ENCODE results near the gene FBRSL1.
"Not testable (repeated sequence)": the region's sequence is repeated elsewhere in the genome, so short reads cannot be mapped to it uniquely, and the experiment has no call there.

FBRSL1 gene

DNA sequence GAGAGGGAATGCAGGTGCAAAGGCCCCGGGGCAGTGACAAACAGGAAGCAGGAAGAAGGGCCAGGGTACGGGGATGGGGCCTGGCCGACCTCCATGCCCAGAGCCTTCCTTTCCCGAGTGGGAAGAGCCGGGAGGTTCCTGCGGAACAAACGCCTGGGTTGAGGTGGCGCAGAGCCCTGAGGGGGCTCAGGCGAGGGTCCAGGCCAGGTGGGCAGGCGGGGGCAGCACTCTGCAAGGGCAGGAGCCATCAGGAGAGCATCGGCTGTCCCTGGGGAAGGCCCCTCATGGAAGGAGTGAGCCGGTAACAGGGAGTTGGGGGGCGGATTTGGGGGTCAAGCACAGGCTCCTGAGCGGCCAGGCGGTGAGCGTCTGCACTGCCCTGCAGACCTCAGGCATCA, 18.1 kb upstream of the FBRSL1 start:
- DNase-seq = no peak

DNA sequence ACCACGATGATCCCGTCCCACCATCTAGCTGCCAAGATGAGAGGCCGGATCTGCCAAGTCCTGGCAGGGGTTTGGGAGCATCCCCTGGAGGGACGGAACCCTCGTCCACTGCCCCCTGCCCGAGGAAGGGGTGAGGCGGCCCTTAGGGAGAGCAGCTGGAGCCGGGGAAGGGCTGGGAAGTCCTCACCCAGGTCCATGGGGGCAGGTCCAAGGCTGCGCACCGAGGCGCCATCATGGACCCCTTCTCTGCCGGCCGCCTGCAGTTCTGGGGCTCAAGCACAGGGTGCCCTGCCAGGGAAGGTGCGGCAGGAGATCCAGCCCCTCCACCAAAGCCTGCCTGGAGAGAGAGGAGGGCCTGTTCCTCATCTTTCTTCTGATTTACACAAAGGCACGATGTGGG, 17.6 kb upstream of the FBRSL1 start:
- no peak for DNase-seq

DNA sequence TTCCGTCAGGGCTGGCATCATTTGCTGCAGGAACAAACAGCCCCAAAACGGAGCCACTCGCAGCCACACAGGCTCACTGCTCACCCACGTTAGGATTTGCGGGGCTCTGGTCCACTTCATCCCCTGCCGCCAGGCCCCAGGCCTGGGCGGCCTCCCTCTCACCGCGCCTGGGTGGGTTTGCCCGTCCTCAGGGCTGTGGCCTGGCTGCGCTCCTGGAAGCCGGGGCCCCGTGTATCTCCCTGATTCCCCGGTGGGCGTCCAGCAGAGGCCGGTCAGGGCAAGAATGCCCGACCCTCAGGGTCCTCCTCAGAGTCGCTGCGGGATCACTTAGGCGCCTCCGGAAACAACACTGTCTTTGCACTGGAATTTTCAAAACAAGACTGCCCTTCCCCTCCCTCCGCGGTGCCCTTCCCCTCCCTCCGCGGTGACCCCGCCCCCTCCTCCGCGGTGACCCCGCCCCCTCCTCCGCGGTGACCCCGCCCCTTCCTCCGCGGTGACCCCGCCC, 15.7 kb upstream of the FBRSL1 start:
- no peak for DNase-seq

DNA sequence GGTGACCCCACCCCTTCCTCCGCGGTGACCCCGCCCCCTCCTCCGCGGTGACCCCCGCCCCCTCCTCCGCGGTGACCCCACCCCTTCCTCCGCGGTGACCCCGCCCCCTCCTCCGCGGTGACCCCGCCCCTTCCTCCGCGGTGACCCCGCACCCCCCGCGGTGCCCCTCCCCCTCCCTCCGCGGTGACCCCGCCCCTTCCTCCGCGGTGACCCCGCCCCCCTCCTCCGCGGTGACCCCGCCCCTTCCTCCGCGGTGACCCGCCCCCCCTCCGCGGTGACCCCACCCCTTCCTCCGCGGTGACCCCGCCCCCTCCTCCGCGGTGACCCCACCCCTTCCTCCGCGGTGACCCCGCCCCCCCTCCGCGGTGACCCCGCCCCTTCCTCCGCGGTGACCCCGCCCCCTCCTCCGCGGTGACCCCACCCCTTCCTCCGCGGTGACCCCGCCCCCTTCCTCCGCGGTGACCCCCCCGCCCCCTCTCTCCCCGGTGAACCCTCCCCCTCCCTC, 15.1 kb upstream of the FBRSL1 start:
- DNase-seq = not testable (repeated sequence)

DNA sequence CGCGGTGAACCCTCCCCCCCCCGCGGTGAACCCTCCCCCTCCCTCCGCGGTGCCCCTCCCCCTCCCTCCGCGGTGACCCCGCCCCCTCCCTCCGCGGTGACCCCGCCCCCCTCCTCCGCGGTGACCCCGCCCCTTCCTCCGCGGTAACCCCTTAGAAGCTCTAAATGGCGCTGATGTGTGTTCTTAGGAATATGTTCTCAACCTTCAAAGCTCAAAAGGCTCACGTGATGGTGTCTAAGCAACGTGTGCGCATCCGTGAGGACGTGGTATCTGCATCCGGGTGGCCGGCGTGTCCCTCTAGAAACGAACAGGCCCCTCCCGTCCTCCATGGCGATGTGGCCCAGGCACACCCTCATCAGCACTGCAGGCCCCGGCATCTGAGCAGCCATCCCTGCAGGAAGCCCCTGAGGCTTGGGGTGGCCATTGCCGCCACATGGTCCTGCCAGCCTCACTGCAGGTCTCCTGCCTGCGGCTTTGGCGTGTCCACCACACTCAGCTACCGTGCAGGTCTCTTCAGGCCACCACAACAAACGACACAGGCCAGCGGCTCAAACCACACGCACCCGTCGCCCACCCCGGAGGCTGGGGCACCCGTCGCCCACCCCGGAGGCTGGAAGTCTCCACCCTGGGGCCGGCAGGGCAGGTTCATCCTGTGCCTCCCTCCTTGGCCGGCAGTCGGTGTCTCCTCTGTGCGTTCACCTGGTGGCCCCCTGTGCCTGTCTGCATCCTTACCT, 14.5 kb upstream of the FBRSL1 start:
- DNase-seq = no peak

DNA sequence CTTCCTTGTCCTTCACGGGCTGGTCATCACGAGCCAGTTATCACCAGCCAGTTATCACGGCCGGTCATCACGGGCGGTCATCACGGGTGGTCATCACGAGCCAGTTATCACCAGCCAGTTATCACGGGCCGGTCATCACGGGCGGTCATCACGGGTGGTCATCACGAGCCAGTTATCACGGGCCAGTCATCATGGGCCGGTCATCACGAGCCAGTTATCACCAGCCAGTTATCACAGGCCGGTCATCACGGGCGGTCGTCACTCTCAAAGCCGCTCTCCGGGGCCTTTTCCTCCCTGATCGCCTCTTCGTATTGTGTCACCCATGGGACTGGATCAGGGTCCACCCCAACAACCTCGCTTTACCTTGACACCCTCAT, 13.9 kb upstream of the FBRSL1 start:
- no peak for DNase-seq

DNA sequence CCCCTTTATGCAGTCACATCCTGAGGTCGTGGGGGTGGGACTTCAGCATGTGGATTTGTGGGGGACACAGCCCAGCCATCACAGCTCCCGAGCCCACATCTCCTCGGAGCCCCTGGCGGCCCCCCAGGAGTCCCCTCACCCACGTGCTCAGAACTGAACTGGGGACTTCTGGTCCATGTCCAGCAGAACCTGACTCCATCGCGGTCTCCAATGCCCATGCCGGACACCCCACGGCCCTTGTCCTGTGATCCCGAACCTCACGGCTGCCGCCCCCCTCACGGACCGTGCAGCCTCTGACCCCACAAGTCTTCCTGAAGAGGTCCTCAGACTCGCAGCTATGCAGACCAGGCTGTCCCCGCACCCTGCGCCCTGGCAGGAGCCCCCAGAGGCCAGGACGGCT, 13.5 kb upstream of the FBRSL1 start:
- DNase-seq = no peak

DNA sequence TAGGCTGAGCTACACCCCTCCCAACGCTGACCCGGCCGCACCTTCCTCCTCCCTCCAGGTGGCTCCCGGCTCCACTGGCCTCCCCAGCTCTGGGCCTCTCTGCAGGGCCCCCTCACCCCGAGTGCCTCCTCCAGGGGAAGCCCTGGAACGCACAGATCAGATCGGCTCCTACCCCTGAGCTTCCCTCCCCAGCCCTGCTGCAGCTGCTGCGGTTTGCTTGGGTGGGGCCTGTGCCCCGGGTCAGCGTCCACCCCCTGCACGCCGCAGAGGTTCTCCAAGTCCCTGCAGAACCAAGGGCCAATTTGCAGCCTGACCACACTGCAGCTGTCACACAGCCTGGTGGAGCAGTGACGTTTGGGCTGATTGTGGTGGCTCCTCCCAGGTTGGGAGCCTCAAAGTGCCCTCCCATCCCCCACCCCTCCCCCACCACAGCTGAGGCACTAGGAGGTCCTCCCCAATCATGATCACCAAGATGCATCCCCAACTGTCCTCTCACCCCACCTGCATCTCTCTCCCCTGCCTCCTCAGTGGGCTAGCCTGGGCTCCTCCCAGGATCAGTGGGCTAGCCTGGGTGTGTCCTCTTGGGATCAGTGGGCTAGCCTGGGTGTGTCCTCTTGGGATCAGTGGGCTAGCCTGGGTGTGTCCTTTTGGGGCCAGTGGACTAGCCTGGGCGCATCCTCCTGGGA, 12.8 kb upstream of the FBRSL1 start:
- no peak for DNase-seq

DNA sequence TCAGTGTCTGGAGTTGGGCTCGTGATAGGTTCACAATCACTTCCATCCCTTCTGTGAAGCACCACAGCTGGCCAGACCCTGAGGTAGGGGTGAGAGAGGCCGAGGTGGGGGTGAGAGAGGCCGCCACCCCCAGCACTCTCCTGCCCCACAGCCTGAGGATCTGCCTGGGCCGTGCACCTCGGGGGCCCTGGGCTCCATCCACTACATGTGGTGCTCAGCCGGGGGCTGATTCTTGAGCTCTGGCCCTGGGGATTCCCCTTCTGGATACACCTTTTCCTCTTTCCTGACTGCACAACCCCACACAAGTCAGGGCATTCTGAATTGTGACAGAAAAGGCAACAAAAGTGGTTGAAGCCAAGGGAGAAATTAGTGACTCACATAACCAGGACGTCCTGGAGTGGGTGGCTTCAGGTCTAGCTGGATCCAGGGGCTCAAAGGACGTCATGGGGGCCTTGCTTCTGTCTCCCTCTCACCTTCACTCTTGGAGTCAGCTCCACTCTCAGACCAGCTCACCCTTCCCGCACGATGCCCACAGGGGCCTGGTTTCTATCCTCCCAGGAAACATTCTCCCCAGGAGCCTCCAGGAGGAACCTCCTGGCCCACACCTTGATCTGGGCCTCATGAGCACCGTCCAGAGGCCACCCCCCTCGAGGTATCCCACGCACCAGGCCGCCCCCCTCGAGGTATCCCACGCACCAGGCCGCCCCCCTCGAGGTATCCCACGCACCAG, 12.1 kb upstream of the FBRSL1 start:
- no peak for DNase-seq

DNA sequence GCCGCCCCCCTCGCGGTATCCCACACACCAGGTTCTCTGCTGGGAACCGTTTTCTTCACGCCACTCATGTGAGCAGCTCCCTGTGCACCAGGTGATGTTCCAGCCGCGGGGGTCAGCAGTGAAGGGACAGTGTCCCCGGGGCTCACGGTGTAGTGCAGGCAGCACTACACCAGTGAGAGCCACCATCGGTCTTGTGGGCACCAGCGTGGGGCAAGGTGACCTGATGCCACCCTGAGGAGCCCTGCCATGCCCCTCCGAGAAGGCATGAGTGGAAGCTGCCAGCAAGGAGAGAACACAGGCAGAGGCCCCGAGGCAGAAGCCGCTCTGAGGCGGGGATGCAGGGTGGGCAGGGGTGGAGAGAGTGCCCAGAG, 11.5 kb upstream of the FBRSL1 start:
- DNase-seq = no peak

DNA sequence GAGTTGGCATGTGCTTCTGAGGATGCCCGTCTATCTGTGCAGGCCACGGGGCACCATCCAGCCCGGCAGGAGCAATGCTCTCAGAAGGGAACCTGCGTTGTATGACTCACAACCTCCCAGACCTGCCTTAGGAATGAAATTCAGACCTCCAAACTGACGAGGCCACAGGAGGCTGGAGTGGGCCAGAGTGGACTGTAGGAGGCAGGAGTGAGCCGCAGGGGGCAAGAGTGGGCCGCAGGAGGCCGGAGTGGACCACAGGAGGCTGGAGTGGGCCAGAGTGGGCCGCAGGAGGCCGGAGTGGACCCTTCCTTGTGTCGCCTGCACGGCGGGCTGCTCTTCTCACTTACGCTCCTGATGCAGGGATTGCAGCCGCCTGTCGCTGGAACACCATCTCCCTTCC, 11.1 kb upstream of the FBRSL1 start:
- no peak for DNase-seq

DNA sequence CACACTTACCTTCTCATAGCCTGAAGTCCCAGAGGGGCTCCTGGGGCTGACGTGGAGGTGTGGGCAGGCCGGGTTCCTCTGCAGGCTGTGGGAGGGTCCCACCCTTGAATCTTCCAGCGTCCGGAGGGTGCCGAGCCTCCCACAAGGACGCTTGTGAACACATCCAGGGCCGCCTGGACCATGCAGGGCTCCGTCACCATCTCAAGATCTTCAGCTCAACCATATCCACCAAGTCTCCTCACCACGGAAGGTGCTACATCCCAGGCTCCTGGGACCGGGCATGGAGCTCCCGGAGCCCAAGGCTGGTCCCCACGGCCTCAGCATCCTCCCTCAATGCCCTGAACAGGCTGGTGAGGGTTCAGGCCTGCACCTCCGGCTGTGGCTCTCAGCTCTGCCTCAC, 10.7 kb upstream of the FBRSL1 start:
- no peak for DNase-seq

DNA sequence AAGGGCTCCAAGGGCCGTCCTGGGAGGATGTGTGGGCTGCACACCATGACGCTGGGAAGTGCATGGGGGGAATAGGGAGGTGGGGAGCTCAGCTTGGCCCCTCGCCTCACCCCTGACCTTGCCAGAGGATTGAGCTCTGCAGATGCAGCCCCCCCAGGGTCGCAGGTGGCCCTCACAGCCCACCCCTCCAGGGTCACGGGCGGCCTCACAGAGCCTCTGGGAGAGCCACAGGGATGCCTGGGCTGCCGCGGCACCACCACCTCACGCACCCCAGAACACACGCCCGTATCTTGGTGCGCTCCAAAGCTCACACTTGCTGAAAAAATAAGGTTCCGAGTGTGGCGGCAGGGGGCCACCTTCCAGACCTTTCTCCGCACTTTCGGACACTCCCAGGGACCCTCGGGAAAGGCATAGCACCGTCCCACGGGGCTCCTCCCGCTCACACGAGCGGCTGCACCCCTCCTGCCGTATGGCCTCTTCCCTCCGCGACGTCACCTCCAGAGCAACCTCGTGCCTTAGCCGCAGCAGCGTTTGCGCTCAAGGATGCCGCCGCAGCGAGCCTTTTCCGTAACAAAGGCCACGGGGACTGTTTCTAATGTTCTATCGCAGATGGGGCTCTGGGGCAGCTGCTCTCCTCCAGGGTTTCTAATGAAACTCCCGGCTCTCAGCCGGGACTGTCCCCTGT, 9.9 kb upstream of the FBRSL1 start:
- no peak for DNase-seq

DNA sequence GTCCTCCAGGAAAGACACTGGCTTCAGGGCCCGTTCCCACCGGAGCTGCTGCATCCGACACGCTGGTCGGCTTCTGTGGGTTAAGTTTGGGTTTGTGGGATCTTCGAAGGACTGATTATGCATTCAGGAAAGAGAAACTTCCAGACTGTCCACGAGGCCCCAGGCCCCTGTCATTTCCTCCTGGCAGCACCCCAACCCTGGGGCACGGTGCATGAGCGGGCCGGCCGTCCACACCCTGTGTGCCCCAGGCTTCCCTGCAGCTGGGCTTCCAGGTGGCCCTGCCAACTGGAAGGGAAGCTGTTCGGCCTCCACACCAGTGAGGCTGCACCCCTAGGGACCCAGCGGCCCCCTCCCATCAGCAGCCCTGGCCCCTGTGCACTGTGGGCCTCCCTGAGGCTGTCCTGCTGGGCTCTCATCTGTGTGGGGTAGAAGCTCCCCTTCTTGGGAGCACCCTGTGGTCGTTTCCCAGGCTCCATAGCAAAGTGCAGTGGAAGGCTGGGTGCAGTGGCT, 9.3 kb upstream of the FBRSL1 start:
- DNase-seq = no peak

DNA sequence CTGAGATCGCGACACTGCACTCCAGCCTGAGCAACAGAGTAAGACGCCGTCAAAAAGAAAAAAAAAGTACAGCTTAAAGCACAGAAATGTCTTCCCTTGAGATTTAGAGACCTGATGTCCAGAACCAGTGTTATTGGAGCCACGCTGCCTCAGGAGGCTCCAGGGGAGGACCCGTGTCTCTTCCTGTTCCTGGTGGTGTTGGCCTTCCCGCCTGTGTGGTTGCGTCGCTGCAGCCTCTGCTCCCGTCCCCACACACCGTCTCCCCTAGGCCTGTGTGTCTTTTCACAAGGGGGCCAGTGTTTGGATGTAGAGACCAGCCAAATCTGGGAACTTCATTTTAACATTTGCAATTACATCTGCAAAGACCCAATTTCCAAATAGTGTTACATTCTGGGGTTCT, 8.6 kb upstream of the FBRSL1 start:
- DNase-seq = no peak

DNA sequence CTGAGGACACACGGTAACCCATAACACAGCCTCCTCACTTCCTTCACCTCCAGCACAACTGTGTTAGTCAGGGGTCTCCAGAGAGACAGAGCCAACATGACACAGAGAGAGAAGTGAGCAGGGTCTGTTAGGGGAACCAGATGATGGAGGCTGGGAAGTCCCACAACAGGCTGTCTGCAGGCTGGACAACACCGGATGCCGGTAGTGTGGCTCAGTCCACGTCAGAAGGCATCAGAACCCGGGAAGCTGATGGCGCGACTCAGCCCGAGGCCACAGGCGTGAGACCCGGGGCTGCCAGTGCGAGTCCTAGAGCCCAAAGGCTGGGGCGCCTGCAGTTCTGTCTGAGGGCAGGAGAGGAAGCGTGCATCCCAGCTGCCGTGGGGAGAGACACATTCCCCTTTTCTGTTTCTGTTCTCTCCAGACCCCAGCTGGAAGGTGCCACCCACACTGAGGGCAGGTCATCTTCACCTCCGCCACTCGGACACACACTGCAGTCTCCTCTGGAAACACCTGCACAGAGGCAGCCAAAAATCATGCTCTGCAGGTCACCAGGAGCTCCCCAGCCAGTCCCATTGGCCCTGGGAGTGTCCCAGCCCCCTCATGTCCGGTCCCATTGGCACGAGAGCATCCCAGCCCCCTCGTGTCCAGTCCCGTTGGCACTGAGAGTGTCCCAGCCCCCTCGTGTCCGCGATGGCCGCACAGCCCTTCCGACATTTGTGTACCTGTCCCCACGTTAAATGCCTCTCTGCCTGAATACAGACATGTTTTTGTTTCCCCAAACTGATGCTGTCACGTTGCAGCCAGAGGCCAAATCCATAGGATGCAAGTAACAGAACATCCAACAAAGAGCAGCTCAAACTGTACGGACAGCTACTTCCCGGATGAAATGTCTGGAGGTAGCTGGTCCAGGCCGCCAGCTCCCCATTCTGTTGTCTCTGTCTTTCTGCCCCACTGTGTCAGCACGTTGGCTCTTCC, 7.9 kb upstream of the FBRSL1 start:
- DNase-seq = no peak

DNA sequence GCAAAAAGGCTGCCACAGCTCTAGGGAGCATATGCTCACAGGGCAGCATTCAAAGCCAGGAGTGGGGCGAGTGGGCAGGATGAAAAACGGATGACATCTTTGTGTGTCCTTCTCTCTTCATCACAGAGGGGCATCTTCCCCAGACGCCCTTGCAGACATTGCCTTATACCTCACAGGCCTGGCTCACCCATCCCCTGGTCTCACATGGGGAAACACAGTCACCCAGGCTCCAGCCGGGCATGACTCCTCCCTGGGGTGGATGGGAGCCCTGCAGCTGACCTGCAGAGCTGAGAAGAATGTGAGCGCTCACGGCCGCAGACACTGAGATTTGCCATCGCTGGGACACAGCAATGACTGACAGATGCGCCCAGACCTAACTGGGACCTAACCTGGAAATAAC, 7.2 kb upstream of the FBRSL1 start:
- DNase-seq = no peak

DNA sequence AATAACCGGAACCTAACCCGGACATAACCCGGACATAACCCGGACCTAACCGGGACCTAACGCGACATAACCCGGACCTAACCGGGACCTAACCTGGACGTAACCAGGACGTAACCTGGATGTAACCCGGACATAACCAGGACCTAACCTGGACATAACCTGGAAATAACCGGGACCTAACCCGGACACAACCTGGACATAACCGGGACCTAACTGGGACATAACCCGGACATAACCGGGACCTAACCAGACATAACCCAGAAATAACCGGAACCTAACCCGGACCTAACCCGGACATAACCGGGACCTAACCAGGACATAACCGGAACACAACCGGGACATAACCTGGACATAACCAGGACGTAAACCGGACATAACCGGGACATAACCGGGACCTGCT, 6.7 kb upstream of the FBRSL1 start:
- no peak for DNase-seq

DNA sequence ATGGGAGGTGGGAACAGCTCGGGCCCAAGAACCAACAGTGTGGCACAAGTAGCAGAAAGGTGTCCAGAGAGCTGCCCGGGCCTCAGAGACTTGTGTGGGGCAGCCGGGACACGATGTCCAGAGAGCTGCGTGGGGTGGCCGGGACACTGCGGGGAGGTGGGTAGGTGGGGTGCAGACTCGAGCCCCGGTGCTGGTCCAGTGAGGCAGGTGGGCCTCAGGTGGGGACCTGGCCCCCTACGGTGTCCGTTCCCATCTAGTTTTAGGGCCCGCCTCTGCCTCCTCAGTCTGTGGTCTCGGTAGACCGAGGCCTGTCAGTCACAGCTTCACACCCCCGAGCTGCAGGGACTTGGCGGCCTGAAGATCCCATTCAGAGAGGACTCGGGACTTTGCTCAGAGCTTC, 6.3 kb upstream of the FBRSL1 start:
- DNase-seq = no peak

DNA sequence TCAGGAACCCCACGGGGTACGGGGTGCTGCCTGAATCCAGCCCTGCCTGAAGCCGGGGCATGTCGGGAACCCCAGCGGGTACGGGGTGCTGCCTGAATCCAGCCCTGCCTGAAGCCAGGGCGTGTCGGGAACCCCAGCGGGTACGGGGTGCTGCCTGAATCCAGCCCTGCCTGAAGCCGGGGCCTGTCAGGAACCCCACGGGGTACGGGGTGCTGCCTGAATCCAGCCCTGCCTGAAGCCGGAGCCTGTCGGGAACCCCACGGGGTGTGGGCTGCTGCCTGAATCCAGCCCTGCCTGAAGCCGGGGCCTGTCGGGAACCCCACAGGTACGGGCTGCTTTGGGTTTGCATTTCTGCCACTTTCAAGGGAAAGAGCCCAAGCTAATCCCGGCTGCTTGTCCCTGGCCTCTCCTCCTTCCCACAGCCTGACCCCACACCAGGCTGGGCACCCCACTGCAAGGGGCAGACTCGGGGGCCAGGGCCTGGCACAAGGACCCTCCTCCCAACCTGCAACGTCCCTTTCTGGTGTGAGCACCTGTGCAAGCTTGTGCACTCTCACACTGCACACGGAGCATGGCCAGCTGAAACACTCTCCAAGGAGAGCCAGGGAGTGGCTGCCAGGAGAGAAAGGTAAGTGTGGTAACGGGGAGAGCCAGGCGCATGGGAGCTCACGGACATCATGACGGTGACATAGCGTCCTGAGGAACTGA, 5.6 kb upstream of the FBRSL1 start:
- no peak for DNase-seq

DNA sequence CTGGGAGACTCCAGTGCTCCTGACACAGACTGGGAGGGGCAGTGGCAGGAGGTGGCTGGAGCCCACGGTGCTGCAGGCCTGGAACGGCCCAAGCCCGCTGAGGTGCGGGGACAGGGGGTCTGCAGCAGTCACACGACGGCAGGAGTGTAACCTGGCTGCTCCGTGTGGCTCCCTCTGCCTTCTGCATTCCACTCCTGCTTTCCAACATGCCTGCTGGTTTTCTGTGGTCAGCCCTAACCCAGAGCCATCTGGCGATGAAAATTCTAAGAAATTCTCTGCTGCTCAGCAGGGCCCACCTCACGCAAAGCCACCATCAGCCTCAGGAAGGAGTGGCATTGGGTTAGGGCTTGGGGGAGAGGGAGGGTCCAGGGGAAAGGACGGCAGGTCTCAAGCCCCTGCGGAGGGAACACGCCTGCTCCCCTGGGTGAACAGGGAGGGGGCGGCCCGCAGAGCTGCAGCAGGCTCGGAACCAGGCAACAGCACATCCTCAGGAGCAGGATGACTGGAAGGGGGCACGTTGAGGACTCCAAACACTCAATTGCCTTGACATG, 5.0 kb upstream of the FBRSL1 start:
- no peak for DNase-seq
